PFSK-1 (cell line): Measurements from ENCODE around the gene PDX1.

ENCODE experiments used
- FOXP2 ChIP-seq: optimal IDR thresholded peaks from 2 replicates; pipeline ENCODE3; 2011; ENCODE audit warnings: borderline replicate concordance, control low read depth, inconsistent platforms; ENCODE audit not compliant: insufficient read depth; ENCODE audit errors: extremely low read length, extremely low read depth
- POLR2AphosphoS5 ChIP-seq: IDR thresholded peaks from 2 replicates; pipeline ENCODE4 v1.6.1; 2012; ENCODE audit warnings: low read depth, mild to moderate bottlenecking, control low read depth, low read length, moderate library complexity
- REST ChIP-seq, 2 experiments: IDR thresholded peaks; 2 replicates each; pipeline versions ENCODE4 v1.6.1 to v1.8.0; 2011 to 2012; ENCODE audit warnings: low read depth in 2 of 2, low read length in 2 of 2, control low read depth in 1 of 2, inconsistent platforms in 1 of 2, mild to moderate bottlenecking in 1 of 2, moderate library complexity in 1 of 2; ENCODE audit not compliant: insufficient read depth in 1 of 2
- SIN3A ChIP-seq: IDR thresholded peaks from 2 replicates; pipeline ENCODE4 v1.6.1; 2012; ENCODE audit warnings: mild to moderate bottlenecking, low read length, moderate library complexity, borderline replicate concordance; ENCODE audit not compliant: insufficient read depth
- TAF1 ChIP-seq: IDR thresholded peaks from 2 replicates; pipeline ENCODE4 v1.6.1; 2012; ENCODE audit warnings: low read length, control low read depth, borderline replicate concordance; ENCODE audit not compliant: insufficient read depth

The PDX1 gene

GRCh38 chr13:27954406-27954851 lies 34.6 kb downstream of the PDX1 start:
- no peak for TF ChIP-seq POLR2AphosphoS5
- TF ChIP-seq REST (IDR thresholded peaks at IDR 0.05; ENCODE audit: insufficient read depth in 1 of 2, low read depth in 2 of 2, low read length in 2 of 2) = no peak
- TF ChIP-seq TAF1 = no peak
- no peak for TF ChIP-seq FOXP2

GRCh38 chr13:27955014-27955591 lies 35.3 kb downstream of the PDX1 start:
- TF ChIP-seq REST (IDR thresholded peaks at IDR 0.05; ENCODE audit: insufficient read depth in 1 of 2, low read depth in 2 of 2, low read length in 2 of 2) = no peak
- TF ChIP-seq TAF1 = no peak
- TF ChIP-seq FOXP2 = no peak
- TF ChIP-seq SIN3A = no peak
- no peak for TF ChIP-seq POLR2AphosphoS5

- TF ChIP-seq POLR2AphosphoS5 (no peak), FOXP2 (no peak), SIN3A (no peak), REST (IDR thresholded peaks at IDR 0.05; ENCODE audit: insufficient read depth in 1 of 2, low read depth in 2 of 2, low read length in 2 of 2) (no peak), TAF1 (no peak)
These were observed 36.9 kb downstream of the PDX1 start for GRCh38 chr13:27956576-27957300.

- TF ChIP-seq POLR2AphosphoS5 (no peak), TAF1 (no peak), FOXP2 (no peak), REST (IDR thresholded peaks at IDR 0.05; ENCODE audit: insufficient read depth in 1 of 2, low read depth in 2 of 2, low read length in 2 of 2) (no peak), SIN3A (no peak)
These were observed 40.2 kb downstream of the PDX1 start for GRCh38 chr13:27959976-27960361.
